ENCODE results near the gene CPS1.

Gene CPS1

GRCh38 chr2:210556329-210556980 is at the start of gene CPS1:
CPS1 (plus strand) TSS chr2:210556599; CDS start chr2:210556734, 135 bp downstream.
- DNase-seq = no peak

GRCh38 chr2:210515911-210516310 is 40.5 kb upstream of the CPS1 start:
- DNase-seq = no peak

GRCh38 chr2:210517264-210517663 is 39.1 kb upstream of the CPS1 start:
- DNase-seq = no peak

GRCh38 chr2:210519594-210519993 is 36.8 kb upstream of the CPS1 start:
- DNase-seq = no peak

DNA sequence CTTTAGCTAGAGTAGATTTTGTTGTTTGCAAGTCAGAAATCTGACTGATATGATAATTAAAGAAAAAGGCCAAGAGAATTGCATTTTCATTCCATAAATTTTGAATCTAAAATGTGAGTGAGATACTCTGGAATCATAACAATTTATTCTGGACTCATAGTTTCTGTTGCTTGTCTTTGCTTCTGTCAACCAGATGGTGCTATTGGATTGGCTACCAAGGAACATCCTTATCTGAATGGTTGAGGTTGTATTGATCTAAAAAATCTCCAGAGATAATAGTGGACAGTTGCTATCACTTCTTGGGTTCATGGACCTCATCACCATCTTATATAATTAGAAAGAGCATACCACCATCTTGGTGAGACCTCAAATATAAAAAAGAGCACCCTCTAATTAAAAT is 34.0 kb upstream of the CPS1 start:
- DNase-seq = no peak

GRCh38 chr2:210523650-210524289 is 32.6 kb upstream of the CPS1 start:
- no peak for DNase-seq

- DNase-seq = no peak
Observed at GRCh38 chr2:210524533-210524932, 31.9 kb upstream of the CPS1 start.

DNA sequence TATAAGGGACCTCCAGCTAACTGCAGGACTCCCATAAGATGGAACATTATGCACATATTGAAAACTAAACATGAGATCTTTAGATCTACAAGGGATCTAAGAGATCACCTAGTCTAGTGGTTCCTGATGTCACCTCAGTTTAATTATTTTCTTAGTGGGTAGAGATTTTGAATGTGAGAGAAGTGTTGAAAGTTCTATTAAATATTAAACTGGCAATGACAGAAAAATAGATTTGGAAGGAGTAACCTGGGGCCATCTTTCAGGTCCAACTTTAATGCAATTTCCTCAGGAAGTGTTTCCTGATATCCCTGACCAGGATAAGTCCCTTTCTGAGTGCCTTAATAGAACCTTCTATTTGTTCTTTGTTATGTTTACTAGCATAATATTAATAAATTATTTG is 29.1 kb upstream of the CPS1 start:
- DNase-seq = no peak

DNA sequence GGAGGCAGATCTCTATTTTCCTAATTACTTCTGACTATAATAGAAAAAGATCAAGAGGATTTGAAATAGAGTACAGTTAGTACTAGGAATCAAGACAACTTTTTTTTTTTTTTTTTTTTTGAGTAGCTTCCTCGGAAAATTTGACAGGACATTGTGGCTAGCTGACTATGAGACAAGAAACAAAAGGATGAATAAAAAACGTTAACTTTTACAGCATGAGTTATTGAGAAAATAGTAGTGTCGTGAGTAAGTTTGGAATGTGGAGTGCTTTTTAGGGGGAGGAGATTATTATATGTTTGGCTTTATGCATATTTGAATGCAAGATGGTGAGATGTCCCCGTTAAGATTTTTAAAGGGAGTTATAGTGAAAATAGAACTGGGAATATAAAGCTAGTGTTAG is 27.7 kb upstream of the CPS1 start:
- no peak for DNase-seq

DNA sequence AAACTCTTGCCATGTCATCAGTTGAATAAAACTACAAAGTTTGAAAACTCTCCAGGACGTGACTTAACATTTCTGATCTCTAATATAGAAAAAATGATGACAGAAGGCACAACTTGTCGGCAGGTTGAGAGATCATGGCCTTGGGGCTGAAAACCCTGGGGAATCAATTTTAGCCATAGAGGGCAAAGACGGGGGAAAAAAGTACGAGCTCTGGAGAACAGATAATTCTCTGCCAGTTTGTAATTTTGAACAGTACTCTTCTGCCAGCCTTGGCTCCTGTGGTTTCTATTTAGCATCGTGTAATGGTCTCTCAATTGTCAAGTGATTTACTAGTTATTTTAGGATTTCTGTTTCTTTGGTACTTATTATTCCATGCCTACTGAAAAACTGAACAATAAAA is 25.3 kb upstream of the CPS1 start:
- DNase-seq = no peak

DNA sequence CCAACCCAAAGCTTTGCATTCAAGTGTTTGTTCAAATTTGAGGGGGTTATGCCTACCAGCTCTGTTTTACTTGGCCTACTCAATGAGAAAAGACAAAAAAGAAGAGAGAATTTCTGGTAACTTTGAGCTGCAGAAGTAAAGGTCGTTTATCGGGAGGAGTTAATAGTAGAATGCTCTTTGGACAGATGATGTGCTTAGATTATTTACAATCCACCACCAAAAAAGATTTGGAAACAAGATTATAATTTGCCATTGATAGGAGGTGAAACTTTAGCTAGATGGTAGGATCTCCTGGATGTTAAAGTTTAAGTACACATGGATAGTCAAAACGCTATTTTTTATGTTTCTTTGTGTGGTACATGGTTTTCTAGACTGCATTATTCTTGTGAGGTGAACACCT is 24.9 kb upstream of the CPS1 start:
- DNase-seq = no peak

GRCh38 chr2:210533389-210533788 is 23.0 kb upstream of the CPS1 start:
- no peak for DNase-seq

DNA sequence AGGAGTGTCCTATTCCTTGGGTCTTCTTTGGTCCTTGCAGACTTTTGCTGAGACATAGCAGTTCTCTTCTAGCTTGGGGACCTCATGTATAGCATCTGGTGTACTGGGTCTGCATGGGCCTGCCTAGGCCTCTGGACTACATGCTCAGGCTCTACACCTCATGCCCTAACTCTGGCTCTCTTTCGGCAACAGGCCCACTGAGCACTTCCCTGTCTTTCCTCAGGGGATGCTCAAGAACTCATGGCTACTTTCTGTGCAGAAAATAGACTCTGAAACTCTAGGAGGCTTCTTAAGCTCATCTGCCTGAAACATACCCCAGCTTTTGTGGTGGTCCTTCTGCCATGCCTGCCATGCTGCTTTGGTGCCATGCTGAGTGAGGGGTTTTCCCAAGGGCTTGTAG is 21.5 kb upstream of the CPS1 start:
- no peak for DNase-seq

DNA sequence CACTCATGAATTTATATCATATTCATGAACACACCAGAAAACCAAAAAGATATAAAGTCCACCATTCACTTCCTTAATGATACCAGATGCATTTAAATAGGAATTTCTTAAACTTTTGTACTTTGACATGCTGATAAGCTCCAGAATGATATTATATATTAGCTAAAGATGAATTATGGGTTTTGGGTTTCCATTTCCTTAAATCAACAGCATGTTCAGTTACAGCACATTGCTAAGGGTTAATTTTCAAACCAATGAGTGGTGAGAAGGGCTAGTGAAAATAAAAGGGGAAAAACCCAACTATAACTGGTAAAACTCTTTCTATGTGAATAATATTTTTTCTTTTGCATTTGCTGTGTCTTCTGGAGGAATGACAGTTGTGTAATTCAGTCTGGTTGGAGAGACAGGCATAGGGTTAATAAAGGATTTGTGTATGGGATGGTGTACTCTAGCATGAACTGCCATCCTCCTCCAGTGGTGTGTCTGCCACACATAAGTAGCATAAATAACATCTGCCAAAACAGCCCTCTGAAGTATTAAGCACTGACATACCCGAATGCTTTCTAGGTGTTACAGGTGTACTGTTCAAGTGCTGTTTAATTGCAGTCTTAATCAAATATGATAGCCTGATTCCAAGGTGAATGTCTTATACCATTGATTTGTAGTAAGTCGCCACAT is 19.3 kb upstream of the CPS1 start:
- DNase-seq = no peak

DNA sequence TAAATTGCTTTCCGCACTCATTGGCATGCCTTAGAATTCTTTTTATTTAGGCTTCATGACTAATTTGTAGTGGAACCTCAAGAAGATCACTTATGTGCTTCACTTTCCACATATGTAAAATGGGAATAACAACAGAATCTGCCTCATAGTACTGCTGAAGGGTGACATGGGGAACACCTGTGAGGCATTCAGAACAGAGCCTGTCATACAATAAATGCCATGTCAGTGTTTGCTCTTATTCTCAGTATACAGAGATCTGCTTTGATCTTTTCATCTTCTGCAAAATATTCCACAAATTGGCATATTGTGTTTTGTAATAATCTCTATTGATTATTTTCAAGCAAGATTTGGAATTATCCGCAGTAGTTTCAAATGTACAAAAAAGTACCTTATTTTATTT is 17.4 kb upstream of the CPS1 start:
- DNase-seq = no peak

- no peak for DNase-seq
Observed at GRCh38 chr2:210539578-210540416, 16.6 kb upstream of the CPS1 start.

DNA sequence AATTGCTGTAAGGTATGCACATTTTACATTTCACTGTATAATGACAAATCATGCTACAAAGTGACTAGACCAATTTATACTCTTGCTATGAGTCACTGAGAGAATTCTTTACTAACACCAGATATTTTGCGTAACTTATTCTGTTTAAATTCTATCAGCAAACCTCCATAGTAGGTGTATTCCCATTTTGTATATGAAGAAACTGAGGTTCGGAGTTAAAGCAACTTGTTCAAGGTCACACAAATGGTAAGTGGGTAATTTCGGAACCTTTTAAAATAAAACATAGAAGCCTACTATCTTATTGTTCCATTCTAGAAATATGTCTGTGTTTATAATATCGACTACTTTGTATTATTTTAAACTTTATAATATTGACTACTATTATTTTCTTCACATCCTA is 15.9 kb upstream of the CPS1 start:
- DNase-seq = no peak

GRCh38 chr2:210540900-210541289 is 15.5 kb upstream of the CPS1 start:
- DNase-seq = no peak

- no peak for DNase-seq
Observed at GRCh38 chr2:210541290-210541902, 15.0 kb upstream of the CPS1 start.

GRCh38 chr2:210544007-210544590 is 12.3 kb upstream of the CPS1 start:
- DNase-seq = no peak

GRCh38 chr2:210544831-210545230 is 11.6 kb upstream of the CPS1 start:
- DNase-seq = no peak

DNA sequence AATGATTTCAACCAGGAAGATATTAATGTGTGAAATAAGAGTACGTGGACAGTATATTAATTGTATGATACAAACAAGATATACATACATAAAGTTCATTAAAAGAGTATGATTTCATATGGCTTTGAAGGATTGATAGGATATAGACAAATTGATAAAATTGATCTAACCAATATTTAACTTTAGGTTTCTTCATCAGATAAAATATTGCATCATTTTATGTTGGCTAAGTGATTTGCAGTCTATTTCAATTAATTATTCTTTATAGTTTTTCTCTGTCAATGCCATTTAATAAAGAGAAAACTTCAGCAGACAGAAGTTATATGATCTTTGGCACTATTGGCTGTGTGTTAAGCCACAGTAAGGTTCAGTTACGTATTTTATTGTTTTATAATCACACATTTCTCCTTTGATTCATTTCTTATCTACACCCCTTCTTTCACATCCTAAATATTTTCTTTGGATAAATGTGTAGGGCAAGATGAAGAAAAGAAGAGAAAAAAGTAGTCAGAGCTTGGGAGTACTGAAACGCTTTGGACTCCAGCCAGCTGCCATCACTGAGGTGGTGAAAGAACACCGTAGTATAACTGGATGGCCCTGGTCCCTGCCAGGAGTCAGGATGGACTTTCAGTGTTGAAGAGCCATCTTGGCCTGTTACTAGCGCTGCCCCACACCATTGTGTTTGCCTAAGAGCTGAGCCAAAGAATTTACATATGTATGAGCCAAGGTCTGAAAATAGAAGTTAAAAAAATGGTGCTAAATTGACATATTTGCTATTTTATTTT is 9.8 kb upstream of the CPS1 start:
- DNase-seq = no peak
